Mucosa of descending colon (tissue), 3 donors: ENCODE data around the gene FAHD1. TPM values are rescaled to one million over a fixed set of nuclear protein-coding genes. Genes with fewer than 3 reads are reported as not detected.

Experiments used
- ATAC-seq: fragments of 200-7000 bp; cut with Tn5 transposase; one replicate; pipeline ENCODE4 v1.9.1; 2020; ENCODE audit warnings: mild to moderate bottlenecking, moderate library complexity
- DNase-seq, 3 donors: peaks; one replicate each; pipeline ENCODE4 v3.0.0-alpha.2; 2020
- H3K36me3 ChIP-seq: fragments of 200-600 bp; one replicate; pipeline ENCODE4 v1.8.0; 2021; ENCODE audit warnings: low read depth, mild to moderate bottlenecking
- H3K4me1 ChIP-seq: fragments of 200-600 bp; one replicate; pipeline ENCODE4 v1.8.0; 2021; ENCODE audit warnings: low read depth, mild to moderate bottlenecking
- H3K4me3 ChIP-seq: fragments of 200-600 bp; one replicate; pipeline ENCODE4 v1.8.0; 2021; ENCODE audit warnings: mild to moderate bottlenecking
- H3K9me3 ChIP-seq: fragments of 200-600 bp; one replicate; pipeline ENCODE4 v1.8.0; 2021; ENCODE audit warnings: mild to moderate bottlenecking
- intact Hi-C, 2 donors: fragments of 100-400 bp; cut with DNase I in 1 of 2; cut with micrococcal nuclease in 1 of 2; formaldehyde crosslinking; loops; one replicate each; pipeline versions ENCODE4 v1.11.0 to v1.11.1; 2022; cut with DNase I, micrococcal nuclease
- total RNA-seq, 3 donors: library from RNA; stranded (reverse); fragmentation: NEBNext Ultra II Directional in 2 of 3; extraction: Animal tissue kit (Norgen Biotek cat#: 25700) in 2 of 3; gene quantifications; one replicate each; pipeline versions ENCODE4 v1.2.1 to v1.2.4, GENCODE V29; 2021 to 2023
- TF ChIP-seq, protein P1 (sequence below): fragments of 200-600 bp; IDR thresholded peaks from one replicate; pipeline ENCODE4 v1.8.0; 2022; ENCODE audit warnings: antibody characterized with exemption, mild to moderate bottlenecking
- donor health status: DM: no; HTN: no; CAD: no; lungs with moderate emphysema.
- donor health status: DM: no; HTN: no; CAD: no.
- donor health status: DM: no; HTN: yes; CAD: no.

Gene FAHD1
- total RNA-seq, 3 donors from 2014 or later, result 31.4 to 59.6 (median 54.6) TPM

GRCh38 chr16:1877804-1878203 lies 50.8 kb downstream of the FAHD1 start:
- ATAC-seq, result peak; percentile 60
- TF ChIP-seq, protein P1, sequence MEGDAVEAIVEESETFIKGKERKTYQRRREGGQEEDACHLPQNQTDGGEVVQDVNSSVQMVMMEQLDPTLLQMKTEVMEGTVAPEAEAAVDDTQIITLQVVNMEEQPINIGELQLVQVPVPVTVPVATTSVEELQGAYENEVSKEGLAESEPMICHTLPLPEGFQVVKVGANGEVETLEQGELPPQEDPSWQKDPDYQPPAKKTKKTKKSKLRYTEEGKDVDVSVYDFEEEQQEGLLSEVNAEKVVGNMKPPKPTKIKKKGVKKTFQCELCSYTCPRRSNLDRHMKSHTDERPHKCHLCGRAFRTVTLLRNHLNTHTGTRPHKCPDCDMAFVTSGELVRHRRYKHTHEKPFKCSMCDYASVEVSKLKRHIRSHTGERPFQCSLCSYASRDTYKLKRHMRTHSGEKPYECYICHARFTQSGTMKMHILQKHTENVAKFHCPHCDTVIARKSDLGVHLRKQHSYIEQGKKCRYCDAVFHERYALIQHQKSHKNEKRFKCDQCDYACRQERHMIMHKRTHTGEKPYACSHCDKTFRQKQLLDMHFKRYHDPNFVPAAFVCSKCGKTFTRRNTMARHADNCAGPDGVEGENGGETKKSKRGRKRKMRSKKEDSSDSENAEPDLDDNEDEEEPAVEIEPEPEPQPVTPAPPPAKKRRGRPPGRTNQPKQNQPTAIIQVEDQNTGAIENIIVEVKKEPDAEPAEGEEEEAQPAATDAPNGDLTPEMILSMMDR, result no peak
- Histone ChIP-seq H3K4me3 (no peak overlapping the region), H3K9me3 (no peaks in the 10 kb centered on the region), H3K36me3 (no peaks in the 10 kb centered on the region), H3K4me1 (peaks cover 2% of the 10 kb centered on the region)
- intact Hi-C loops, result no loop called here
- peak in 2 of 3 donors; percentile 43 to 56 for DNase-seq

- Histone ChIP-seq H3K4me1 (peaks cover 2% of the 10 kb centered on the region), H3K36me3 (no peaks in the 10 kb centered on the region), H3K4me3 (no peak overlapping the region), H3K9me3 (no peaks in the 10 kb centered on the region)
- DNase-seq (no peak), ATAC-seq (no peak)
- intact Hi-C loops, result no loop called here
- TF ChIP-seq, protein P1, result no peak
Observed at GRCh38 chr16:1878256-1878655, 51.2 kb downstream of the FAHD1 start.

Other genes with a start within 250 kb of the FAHD1 start
- 10 to 100 TPM; 16.6 to 22.7 (median 17.1) TPM for gene IFT140, start 215.1 kb upstream of the FAHD1 start, total RNA-seq
- gene CRAMP1, start 214.8 kb upstream of the FAHD1 start, total RNA-seq, result 10 to 100 TPM; 15.7 to 27.4 (median 20.6) TPM
- gene JPT2, start 148.9 kb upstream of the FAHD1 start, total RNA-seq, result 10 to 100 TPM; 44.0 to 58.5 (median 57.3) TPM
- 10 to 100 TPM; 76.2 to 82.5 (median 79.4) TPM for gene MAPK8IP3, start 121.0 kb upstream of the FAHD1 start, total RNA-seq
- 10 to 100 TPM; 49.1 to 66.0 (median 56.0) TPM for gene NME3, start 55.7 kb upstream of the FAHD1 start, total RNA-seq
- gene EME2, start 54.4 kb upstream of the FAHD1 start, total RNA-seq, result 10 to 100 TPM; 18.4 to 43.1 (median 24.7) TPM
- 100 to 1,000 TPM in 1 of 3 donors, 10 to 100 TPM in 2; 89.1 to 107 (median 91.0) TPM for gene MRPS34, start 54.1 kb upstream of the FAHD1 start, total RNA-seq
- 10 to 100 TPM; 39.7 to 56.5 (median 52.2) TPM for gene SPSB3, start 44.6 kb upstream of the FAHD1 start, total RNA-seq
- 10 to 100 TPM; 32.1 to 43.1 (median 39.3) TPM for gene NUBP2, start 44.2 kb upstream of the FAHD1 start, total RNA-seq
- 1 to 10 TPM in 2 of 3 donors, under 1 TPM in 1; 0.51 to 1.9 (median 1.8) TPM for gene IGFALS, start 33.5 kb upstream of the FAHD1 start, total RNA-seq
- gene HAGH, start 381 bp upstream of the FAHD1 start, total RNA-seq, result 10 to 100 TPM; 63.4 to 94.8 (median 68.0) TPM
- not detected for gene MEIOB, start 45.0 kb downstream of the FAHD1 start, total RNA-seq
- gene HS3ST6, start 91.2 kb downstream of the FAHD1 start, total RNA-seq, result 1 to 10 TPM; 2.5 to 3.1 (median 2.6) TPM
- 10 to 100 TPM; 34.8 to 46.3 (median 40.5) TPM for gene MSRB1, start 116.0 kb downstream of the FAHD1 start, total RNA-seq
- not detected for gene RPL3L, start 127.5 kb downstream of the FAHD1 start, total RNA-seq
- gene NDUFB10, start 132.3 kb downstream of the FAHD1 start, total RNA-seq, result 100 to 1,000 TPM; 204 to 212 (median 210) TPM
- 1,000 to 10,000 TPM; 1,284 to 2,138 (median 1,849) TPM for gene RPS2, start 137.6 kb downstream of the FAHD1 start, total RNA-seq
- gene RNF151, start 139.7 kb downstream of the FAHD1 start, total RNA-seq, result not detected
- 10 to 100 TPM; 21.6 to 25.5 (median 24.0) TPM for gene TBL3, start 144.8 kb downstream of the FAHD1 start, total RNA-seq
- 10 to 100 TPM; 12.2 to 39.9 (median 27.1) TPM for gene NOXO1, start 154.3 kb downstream of the FAHD1 start, total RNA-seq
- gene GFER, start 157.0 kb downstream of the FAHD1 start, total RNA-seq, result 10 to 100 TPM; 42.1 to 75.5 (median 68.8) TPM
- gene SYNGR3, start 162.8 kb downstream of the FAHD1 start, total RNA-seq, result 1 to 10 TPM; 1.3 to 7.9 (median 1.5) TPM
- 10 to 100 TPM; 41.9 to 45.4 (median 42.4) TPM for gene ZNF598, start 182.6 kb downstream of the FAHD1 start, total RNA-seq
- 1 to 10 TPM in 1 of 3 donors, under 1 TPM in 2; 0.32 to 2.1 (median 0.60) TPM for gene NPW, start 192.6 kb downstream of the FAHD1 start, total RNA-seq
- 10 to 100 TPM; 54.5 to 65.4 (median 60.0) TPM for gene NHERF2, start 199.7 kb downstream of the FAHD1 start, total RNA-seq
- gene NTHL1, start 220.6 kb downstream of the FAHD1 start, total RNA-seq, result 10 to 100 TPM; 23.5 to 28.2 (median 24.5) TPM
- gene TSC2, start 220.8 kb downstream of the FAHD1 start, total RNA-seq, result 100 to 1,000 TPM; 140 to 161 (median 150) TPM